GM12878 (cell line): ENCODE measurements around the gene UNC13A. TPM values are rescaled to one million over a fixed set of nuclear protein-coding genes. Genes with fewer than 3 reads are reported as not detected.

Experiments used
- ATAC-seq: fragments of 200-7000 bp; cut with Tn5 transposase; 3 replicates; pipeline ENCODE4 v1.9.1; 2020; ENCODE audit warnings: mild to moderate bottlenecking, moderate library complexity
- BruUV-seq: library from RNA; stranded (reverse); fragments of 400-500 nt; replicated peaks from 2 replicates; lab custom pipeline; 2021; lab: Mats Ljungman, UMichigan
- CTCF ChIA-PET: fragments of 300-600 bp; sonication (Branson Sonifier 250); formaldehyde crosslinking; extraction: SDS; loops from one replicate; lab custom pipeline; 2021; ENCODE audit warnings: inconsistent platforms; lab: Yijun Ruan, JAX
- POLR2A ChIA-PET: fragments of 350-600 bp; formaldehyde crosslinking; extraction: SDS; loops from one replicate; lab custom pipeline; 2021; ENCODE audit warnings: inconsistent platforms; lab: Charles Lee
- RAD21 ChIA-PET: fragments of 300-600 bp; sonication (Branson Sonifier 250); formaldehyde crosslinking; loops from one replicate; lab custom pipeline; 2023; ENCODE audit warnings: antibody characterized with exemption; ENCODE audit not compliant: unreplicated experiment; lab: Charles Lee
- SMC1A ChIA-PET: fragments of 300-600 bp; sonication (Branson Sonifier 250); formaldehyde crosslinking; loops from one replicate; lab custom pipeline; 2023; ENCODE audit not compliant: unreplicated experiment, uncharacterized antibody; lab: Charles Lee
- DNase-seq: peaks from one replicate; pipeline ENCODE4 v3.0.0-alpha.2; 2011; ENCODE audit warnings: low read depth, low spot score
- FAIRE-seq: peaks from 3 replicates; lab custom pipeline; 2011; peaks lifted over from hg19 to GRCh38; lab: Jason Lieb, UNC
- H2AFZ ChIP-seq: 2 replicates; pipeline ENCODE4 v1.6.0; 2011; ENCODE audit warnings: low read depth, low read length, control low read depth; ENCODE audit not compliant: control insufficient read depth
- H3K27ac ChIP-seq: 2 replicates; pipeline ENCODE4 v1.5.1; 2011; ENCODE audit warnings: control low read depth; ENCODE audit not compliant: control insufficient read depth, insufficient read depth
- H3K27me3 ChIP-seq, 2 experiments: replicated peaks in 1 of 2; 2 replicates each; pipeline versions ENCODE4 v1.6.0 to v1.6.1; 2011; ENCODE audit warnings: low read length in 1 of 2; ENCODE audit not compliant: control insufficient read depth in 2 of 2, insufficient read depth in 2 of 2
- H3K36me3 ChIP-seq, 2 experiments: 2 replicates each; pipeline ENCODE4 v1.5.1; 2011; ENCODE audit warnings: low read length in 1 of 2; ENCODE audit not compliant: control insufficient read depth in 2 of 2, insufficient read depth in 2 of 2
- H3K4me1 ChIP-seq: 2 replicates; pipeline ENCODE4 v1.6.1; 2011; ENCODE audit warnings: mild to moderate bottlenecking, low read length, moderate library complexity, mixed read lengths; ENCODE audit not compliant: control insufficient read depth, insufficient read depth
- H3K4me2 ChIP-seq: 2 replicates; pipeline ENCODE4 v1.6.0; 2011; ENCODE audit warnings: control low read depth; ENCODE audit not compliant: control insufficient read depth, insufficient read depth
- H3K4me3 ChIP-seq: fragments of 200-600 bp; sonication (generic); 2 replicates; pipeline ENCODE4 v1.5.1; 2016
- H3K79me2 ChIP-seq: 2 replicates; pipeline ENCODE4 v1.6.0; 2011; ENCODE audit warnings: low read length; ENCODE audit not compliant: control insufficient read depth, insufficient read depth
- H3K9ac ChIP-seq: 2 replicates; pipeline ENCODE4 v1.8.0; 2011; ENCODE audit warnings: low read length, control low read depth, mixed read lengths; ENCODE audit not compliant: control insufficient read depth, insufficient read depth
- H3K9me3 ChIP-seq: replicated peaks from 3 replicates; pipeline ENCODE4 v1.5.1; 2011; ENCODE audit warnings: mild to moderate bottlenecking, low read length; ENCODE audit not compliant: control insufficient read depth, insufficient read depth
- H4K20me1 ChIP-seq: 2 replicates; pipeline ENCODE4 v1.6.0; 2011; ENCODE audit not compliant: control insufficient read depth, insufficient read depth
- BMI1 ChIP-seq: fragments of 450-650 bp; IDR thresholded peaks from 2 replicates; pipeline ENCODE4 v1.6.1; 2016; ENCODE audit warnings: mild to moderate bottlenecking, moderate library complexity, borderline replicate concordance
- RUNX3 ChIP-seq: IDR thresholded peaks from 2 replicates; pipeline ENCODE4 v1.6.1; 2012; ENCODE audit warnings: low read length, inconsistent platforms
- SP1 ChIP-seq: IDR thresholded peaks from one replicate; pipeline ENCODE4 v1.6.1; 2011; ENCODE audit warnings: low read depth, low read length
- WGBS: methylation state at CpG from one replicate; pipeline ENCODE4 v1.1.6; 2016; ENCODE audit warnings: low lambda C conversion rate; ENCODE audit not compliant: insufficient replicate concordance, insufficient coverage; ENCODE audit errors: missing lambda C conversion rate; 5-methylcytosine and 5-hydroxymethylcytosine counted together
- in situ Hi-C: fragments of 300-500 bp; cut with MboI; formaldehyde crosslinking; loops from 9 replicates; pipeline ENCODE4 v1.14.3; 2018; ENCODE audit warnings: mixed read lengths
- intact Hi-C: fragments of 100-400 bp; cut with micrococcal nuclease; formaldehyde crosslinking; loops from one replicate; pipeline ENCODE4 v1.14.2; 2022; ENCODE audit not compliant: unreplicated experiment
- polyA plus RNA-seq, 11 experiments: library from polyadenylated mRNA; depleted of rRNA in 4 of 11; unstranded in 6 of 11; stranded (reverse) in 5 of 11; fragments of >200 nt; fragmentation: Nextera tagmentation in 4 of 11; fragmentation: Illumina TruSeq in 1 of 11; extraction: Ambion mirVana in 4 of 11; extraction: Trizol in 1 of 11; gene quantifications; 1 replicate in 1 of 11; 2 replicates in 10 of 11; pipeline versions ENCODE4 v1.2.1 to v1.2.3, GENCODE V29; 2011 to 2016; ENCODE audit warnings: inconsistent platforms in 2 of 11, missing spikeins in 2 of 11, low read depth in 1 of 11
- total RNA-seq, 4 experiments: library from RNA; depleted of rRNA in 3 of 4; stranded (reverse); fragments of >200 nt in 3 of 4; fragmentation: Illumina TruSeq in 1 of 4; extraction: Trizol in 1 of 4; gene quantifications; 2 replicates each; pipeline versions ENCODE4 v1.2.1 to v1.2.3, GENCODE V29; 2013 to 2021
- TF ChIP-seq, protein P1 (sequence below): IDR thresholded peaks from 2 replicates; pipeline ENCODE4 v1.6.1; 2011; ENCODE audit warnings: borderline replicate concordance, low read depth, mild to moderate bottlenecking, moderate library complexity, mixed read lengths, low read length; ENCODE audit not compliant: insufficient read depth; ENCODE audit errors: extremely low read length

The UNC13A gene
- total and polyA plus RNA-seq, 10 of the 15 experiments (the other 5 are each of a cell fraction or from before 2014, with no cell fraction given) = under 0.01 to 0.23 (median 0.13) TPM; not detected in 1

DNA sequence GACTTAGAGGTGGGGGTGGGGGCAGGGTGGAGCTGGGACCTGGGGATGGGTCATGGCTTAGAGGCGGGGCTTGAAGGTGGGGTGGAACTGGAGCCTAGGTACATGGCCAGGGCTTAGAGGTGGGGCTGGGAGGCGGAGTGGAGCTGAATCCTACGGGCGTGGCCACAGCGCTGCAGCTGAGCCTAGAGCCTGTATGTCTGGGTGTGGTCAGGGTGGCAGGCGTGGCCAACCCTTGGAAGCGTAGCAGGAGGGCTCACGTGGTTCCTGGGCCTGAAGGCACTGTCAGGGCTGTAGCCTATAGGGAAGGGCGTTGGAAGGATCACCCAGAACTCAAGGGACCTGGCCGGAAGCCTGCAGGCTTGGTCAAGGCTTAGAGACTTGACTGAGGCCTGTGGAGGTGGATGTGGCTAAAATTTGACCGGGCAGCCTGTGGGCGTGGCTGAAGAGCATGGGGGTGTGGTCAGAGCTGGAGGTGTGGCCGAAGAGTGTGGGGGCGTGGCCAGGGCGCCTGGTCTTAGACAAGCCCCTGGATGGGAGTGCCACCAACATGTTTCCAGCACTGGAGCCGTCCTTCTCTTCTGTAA lies 108.4 kb downstream of the UNC13A start:
- Histone ChIP-seq H3K9ac (no peak overlapping the region), H3K79me2 (no peaks in the 10 kb centered on the region), H4K20me1 (no peaks in the 10 kb centered on the region), H2AFZ (no peak overlapping the region), H3K27ac (no peak overlapping the region), H3K4me3 (no peak overlapping the region), H3K36me3 (peaks cover 9 to 30% of the 10 kb centered on the region in 2 experiments), H3K9me3 (no peaks in the 10 kb centered on the region), H3K4me1 (no peaks in the 10 kb centered on the region), H3K4me2 (no peak overlapping the region), H3K27me3 (no peaks in the 10 kb centered on the region)
- BruUV-seq = no TSS peak
- intact Hi-C loops = no loop called here
- ChIA-PET CTCF (interaction anchor here (0.7 to 1.2 kb wide), 3 partner anchors 10 to 84 kb away, joined by 3 to 5 read pairs (median 5); no protein-coding TSS in a partner anchor), RAD21 (no interaction called here), SMC1A (no interaction called here), POLR2A (interaction anchor here (1.0 kb wide), 1 partner anchor 270 kb away, joined by 3 read pairs; no protein-coding TSS in a partner anchor)
- FAIRE-seq = no peak
- peak; percentile 97 for ATAC-seq
- TF ChIP-seq SP1 (peak; percentile 32), BMI1 (no peak), RUNX3 (0 out of 2 replicates have a peak, but pooled peaks have one; percentile 31)
- TF ChIP-seq, protein P1, sequence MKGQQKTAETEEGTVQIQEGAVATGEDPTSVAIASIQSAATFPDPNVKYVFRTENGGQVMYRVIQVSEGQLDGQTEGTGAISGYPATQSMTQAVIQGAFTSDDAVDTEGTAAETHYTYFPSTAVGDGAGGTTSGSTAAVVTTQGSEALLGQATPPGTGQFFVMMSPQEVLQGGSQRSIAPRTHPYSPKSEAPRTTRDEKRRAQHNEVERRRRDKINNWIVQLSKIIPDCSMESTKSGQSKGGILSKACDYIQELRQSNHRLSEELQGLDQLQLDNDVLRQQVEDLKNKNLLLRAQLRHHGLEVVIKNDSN = peak; percentile 50
- 41% methylated on average over 15 of the region's 16 CpGs for WGBS
- in situ Hi-C loops = no loop called here
- DNase-seq = no peak
